HepG2 (cell line): ENCODE measurements around the gene RAC3. TPM values are rescaled to one million over a fixed set of nuclear protein-coding genes. Genes with fewer than 3 reads are reported as not detected.

Experiments used
- ATF5 ChIP-seq: sonication (generic); formaldehyde crosslinking; IDR thresholded peaks from 2 replicates; pipeline ENCODE4 v1.4.0; 2020; ENCODE audit warnings: mild to moderate bottlenecking, low read depth, missing genetic modification reagents
- EEA1 ChIP-seq: sonication (generic); formaldehyde crosslinking; IDR thresholded peaks from 2 replicates; pipeline ENCODE4 v1.5.1; 2020; ENCODE audit warnings: mild to moderate bottlenecking, missing genetic modification reagents, borderline replicate concordance
- ETS1 ChIP-seq: sonication (generic); formaldehyde crosslinking; IDR thresholded peaks from 2 replicates; pipeline ENCODE4 v1.4.0; 2020; ENCODE audit warnings: missing genetic modification reagents
- GABPB1 ChIP-seq: IDR thresholded peaks from 2 replicates; pipeline ENCODE4 v1.6.1; 2016; ENCODE audit warnings: mild to moderate bottlenecking, missing genetic modification reagents, moderate library complexity, missing compliant biosample characterization
- GATA4 ChIP-seq: sonication (generic); IDR thresholded peaks from 2 replicates; pipeline ENCODE4 v1.6.1; 2016; ENCODE audit warnings: antibody characterized with exemption, low read depth, borderline replicate concordance
- HOXA7 ChIP-seq: sonication (generic); formaldehyde crosslinking; IDR thresholded peaks from 2 replicates; pipeline ENCODE4 v1.8.1; 2022; ENCODE audit warnings: mild to moderate bottlenecking, missing genetic modification reagents, moderate library complexity
- KLF15 ChIP-seq: sonication (generic); formaldehyde crosslinking; IDR thresholded peaks from 2 replicates; pipeline ENCODE4 v1.8.1; 2023; ENCODE audit warnings: borderline replicate concordance, mild to moderate bottlenecking, inconsistent platforms, missing genetic modification reagents, mixed read lengths
- MTA3 ChIP-seq: sonication (generic); formaldehyde crosslinking; IDR thresholded peaks from 2 replicates; pipeline ENCODE4 v1.4.0; 2020; ENCODE audit warnings: missing genetic modification reagents
- NCOR1 ChIP-seq: fragments of 200-600 bp; sonication (generic); IDR thresholded peaks from 2 replicates; pipeline ENCODE4 v1.7.0; 2017; ENCODE audit warnings: antibody characterized with exemption, low read length, borderline replicate concordance
- TCF7 ChIP-seq: sonication (generic); IDR thresholded peaks from 2 replicates; pipeline ENCODE4 v1.6.1; 2016; ENCODE audit warnings: antibody characterized with exemption, low read depth
- THRA ChIP-seq: sonication (generic); formaldehyde crosslinking; IDR thresholded peaks from 2 replicates; pipeline ENCODE4 v1.4.0; 2020; ENCODE audit warnings: missing genetic modification reagents, borderline replicate concordance
- ZNF24 ChIP-seq: fragments of 450-650 bp; IDR thresholded peaks from 2 replicates; pipeline ENCODE4 v1.6.1; 2017; ENCODE audit warnings: antibody characterized with exemption, mild to moderate bottlenecking
- ZNF557 ChIP-seq: sonication (generic); formaldehyde crosslinking; IDR thresholded peaks from 2 replicates; pipeline ENCODE4 v1.4.0; 2020; ENCODE audit warnings: missing genetic modification reagents
- ZNF629 ChIP-seq: sonication (generic); formaldehyde crosslinking; conservative IDR thresholded peaks from 2 replicates; pipeline ENCODE4 v1.5.0; 2020; ENCODE audit warnings: missing genetic modification reagents
- ZNF878 ChIP-seq: sonication (generic); formaldehyde crosslinking; IDR thresholded peaks from 2 replicates; pipeline ENCODE4 v1.8.1; 2023; ENCODE audit warnings: mild to moderate bottlenecking, missing genetic modification reagents, moderate library complexity
- ZZZ3 ChIP-seq: sonication (generic); formaldehyde crosslinking; IDR thresholded peaks from 2 replicates; pipeline ENCODE4 v1.4.0; 2020; ENCODE audit warnings: missing genetic modification reagents, mild to moderate bottlenecking, borderline replicate concordance
- polyA plus RNA-seq, 8 experiments: library from polyadenylated mRNA; depleted of rRNA in 3 of 8; stranded (reverse) in 7 of 8; unstranded in 1 of 8; fragments of >200 nt; fragmentation: Illumina TruSeq in 4 of 8; extraction: Trizol in 4 of 8; gene quantifications; 2 replicates each; pipeline versions ENCODE4 v1.2.1 to v1.2.3, GENCODE V29; 2011 to 2016; ENCODE audit warnings: low read depth in 4 of 8, missing spikeins in 1 of 8, mixed read lengths in 1 of 8; ENCODE audit not compliant: insufficient read depth in 1 of 8
- total RNA-seq, 5 experiments: library from RNA; depleted of rRNA; stranded (reverse); fragments of >200 nt; fragmentation: Illumina TruSeq; extraction: Trizol; gene quantifications; 2 replicates each; pipeline ENCODE4 v1.2.3, GENCODE V29; 2016; ENCODE audit warnings: low read depth in 1 of 5
- TF ChIP-seq, protein P1 (sequence below): sonication (generic); formaldehyde crosslinking; IDR thresholded peaks from 2 replicates; pipeline ENCODE4 v1.8.0; 2022; ENCODE audit warnings: missing genetic modification reagents, mild to moderate bottlenecking, inconsistent platforms, borderline replicate concordance
- TF ChIP-seq, protein P2 (sequence below): sonication (generic); formaldehyde crosslinking; IDR thresholded peaks from 2 replicates; pipeline ENCODE4 v1.8.0; 2022; ENCODE audit warnings: mild to moderate bottlenecking, missing genetic modification reagents, moderate library complexity
- TF ChIP-seq, protein P3 (sequence below): sonication (generic); formaldehyde crosslinking; conservative IDR thresholded peaks from 2 replicates; pipeline ENCODE4 v1.4.0; 2020; ENCODE audit warnings: missing genetic modification reagents
- TF ChIP-seq, protein P4 (sequence below): sonication (generic); formaldehyde crosslinking; conservative IDR thresholded peaks from 2 replicates; pipeline ENCODE4 v1.8.0; 2022; ENCODE audit warnings: mild to moderate bottlenecking, moderate library complexity, missing genetic modification reagents

The RAC3 gene
- total and polyA plus RNA-seq, 2 of the 13 experiments (the other 11 are each of a cell fraction or from before 2014, with no cell fraction given) = 10.5 to 21.3 TPM

GRCh38 chr17:81996757-81997441 is 34.6 kb upstream of the RAC3 start (continued):
- TF ChIP-seq, protein P1, sequence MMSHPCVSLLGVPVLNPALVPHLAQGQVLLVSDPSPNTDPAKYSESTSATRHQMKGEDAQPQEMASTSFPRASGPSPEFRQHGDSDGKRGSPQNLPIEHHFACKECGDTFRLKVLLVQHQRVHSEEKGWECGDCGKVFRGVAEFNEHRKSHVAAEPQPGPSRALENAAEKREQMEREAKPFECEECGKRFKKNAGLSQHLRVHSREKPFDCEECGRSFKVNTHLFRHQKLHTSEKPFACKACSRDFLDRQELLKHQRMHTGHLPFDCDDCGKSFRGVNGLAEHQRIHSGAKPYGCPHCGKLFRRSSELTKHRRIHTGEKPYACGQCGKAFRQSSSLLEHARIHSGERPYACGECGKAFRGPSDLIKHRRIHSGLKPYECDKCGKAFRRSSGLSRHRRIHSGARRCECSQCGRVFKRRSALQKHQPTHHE (CRISPR knock-in tag) = no peak
- TF ChIP-seq ZNF878 (CRISPR knock-in tag) (no peak), ZNF557 (CRISPR knock-in tag) (no peak), TCF7 (peak; percentile 35; the same call in 1 of the 2 replicates), MTA3 (CRISPR knock-in tag) (no peak), EEA1 (CRISPR knock-in tag) (no peak), GABPB1 (CRISPR knock-in tag) (peak; percentile 70), ETS1 (no peak), KLF15 (no peak), HOXA7 (CRISPR knock-in tag) (no peak), ATF5 (CRISPR knock-in tag) (no peak), ZNF629 (CRISPR knock-in tag) (no peak), NCOR1 (no peak), ZNF24 (no peak), THRA (no peak), ZZZ3 (CRISPR knock-in tag) (no peak), GATA4 (no peak)
- TF ChIP-seq, protein P2, sequence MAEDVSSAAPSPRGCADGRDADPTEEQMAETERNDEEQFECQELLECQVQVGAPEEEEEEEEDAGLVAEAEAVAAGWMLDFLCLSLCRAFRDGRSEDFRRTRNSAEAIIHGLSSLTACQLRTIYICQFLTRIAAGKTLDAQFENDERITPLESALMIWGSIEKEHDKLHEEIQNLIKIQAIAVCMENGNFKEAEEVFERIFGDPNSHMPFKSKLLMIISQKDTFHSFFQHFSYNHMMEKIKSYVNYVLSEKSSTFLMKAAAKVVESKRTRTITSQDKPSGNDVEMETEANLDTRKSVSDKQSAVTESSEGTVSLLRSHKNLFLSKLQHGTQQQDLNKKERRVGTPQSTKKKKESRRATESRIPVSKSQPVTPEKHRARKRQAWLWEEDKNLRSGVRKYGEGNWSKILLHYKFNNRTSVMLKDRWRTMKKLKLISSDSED (CRISPR knock-in tag) = no peak
- TF ChIP-seq, protein P3, sequence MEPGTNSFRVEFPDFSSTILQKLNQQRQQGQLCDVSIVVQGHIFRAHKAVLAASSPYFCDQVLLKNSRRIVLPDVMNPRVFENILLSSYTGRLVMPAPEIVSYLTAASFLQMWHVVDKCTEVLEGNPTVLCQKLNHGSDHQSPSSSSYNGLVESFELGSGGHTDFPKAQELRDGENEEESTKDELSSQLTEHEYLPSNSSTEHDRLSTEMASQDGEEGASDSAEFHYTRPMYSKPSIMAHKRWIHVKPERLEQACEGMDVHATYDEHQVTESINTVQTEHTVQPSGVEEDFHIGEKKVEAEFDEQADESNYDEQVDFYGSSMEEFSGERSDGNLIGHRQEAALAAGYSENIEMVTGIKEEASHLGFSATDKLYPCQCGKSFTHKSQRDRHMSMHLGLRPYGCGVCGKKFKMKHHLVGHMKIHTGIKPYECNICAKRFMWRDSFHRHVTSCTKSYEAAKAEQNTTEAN = no peak
- TF ChIP-seq, protein P4, sequence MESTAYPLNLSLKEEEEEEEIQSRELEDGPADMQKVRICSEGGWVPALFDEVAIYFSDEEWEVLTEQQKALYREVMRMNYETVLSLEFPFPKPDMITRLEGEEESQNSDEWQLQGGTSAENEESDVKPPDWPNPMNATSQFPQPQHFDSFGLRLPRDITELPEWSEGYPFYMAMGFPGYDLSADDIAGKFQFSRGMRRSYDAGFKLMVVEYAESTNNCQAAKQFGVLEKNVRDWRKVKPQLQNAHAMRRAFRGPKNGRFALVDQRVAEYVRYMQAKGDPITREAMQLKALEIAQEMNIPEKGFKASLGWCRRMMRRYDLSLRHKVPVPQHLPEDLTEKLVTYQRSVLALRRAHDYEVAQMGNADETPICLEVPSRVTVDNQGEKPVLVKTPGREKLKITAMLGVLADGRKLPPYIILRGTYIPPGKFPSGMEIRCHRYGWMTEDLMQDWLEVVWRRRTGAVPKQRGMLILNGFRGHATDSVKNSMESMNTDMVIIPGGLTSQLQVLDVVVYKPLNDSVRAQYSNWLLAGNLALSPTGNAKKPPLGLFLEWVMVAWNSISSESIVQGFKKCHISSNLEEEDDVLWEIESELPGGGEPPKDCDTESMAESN (CRISPR knock-in tag) = no peak
